HuH-7 (cell line): ENCODE data around the gene PRDX6.
"Not testable (repeated sequence)": the region's sequence is repeated elsewhere in the genome, so short reads cannot be mapped to it uniquely, and the experiment has no call there.

Experiments used
- DNase-seq: peaks from one replicate; pipeline ENCODE4 v3.0.0; 2011; ENCODE audit warnings: low spot score

The PRDX6 gene

DNA sequence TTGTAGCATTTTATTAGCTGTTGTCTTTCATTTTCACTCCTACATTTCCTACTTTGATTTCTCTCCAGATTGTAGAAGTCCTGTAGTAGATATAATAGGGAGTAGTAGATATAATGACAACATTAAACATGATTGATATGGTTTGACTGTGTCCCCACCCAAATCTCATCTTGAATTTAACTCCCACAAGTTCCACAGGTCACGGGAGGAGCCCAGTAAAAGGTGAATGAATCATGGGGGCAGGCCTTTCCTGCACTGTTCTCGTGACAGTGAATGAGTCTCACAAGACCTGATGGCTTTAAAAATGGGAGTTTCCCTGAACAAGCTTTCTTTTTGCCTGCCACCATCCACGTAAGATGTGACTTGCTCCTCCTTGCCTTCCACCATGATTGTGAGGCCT is 7.5 kb upstream of the PRDX6 start:
- no peak for DNase-seq

DNA sequence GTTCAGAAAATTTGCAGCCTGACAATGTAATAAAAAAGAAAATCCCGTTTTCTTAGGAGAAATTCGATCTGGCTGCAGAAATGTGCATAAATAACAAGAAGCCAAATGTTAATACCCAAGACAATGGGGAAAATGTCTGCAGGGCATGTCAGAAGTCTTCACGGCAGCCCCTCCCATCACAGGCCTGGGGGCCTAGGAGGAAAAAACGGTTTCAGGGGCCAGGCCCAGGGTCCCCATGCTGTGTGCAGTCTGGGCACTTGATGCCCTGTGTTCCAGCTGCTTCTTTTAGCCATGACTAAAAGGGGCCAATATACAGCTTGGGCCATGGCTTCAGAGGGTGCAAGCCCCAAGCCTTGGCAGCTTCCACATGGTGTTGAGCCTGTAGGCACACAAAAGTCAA is 6.5 kb upstream of the PRDX6 start:
- no peak for DNase-seq

DNA sequence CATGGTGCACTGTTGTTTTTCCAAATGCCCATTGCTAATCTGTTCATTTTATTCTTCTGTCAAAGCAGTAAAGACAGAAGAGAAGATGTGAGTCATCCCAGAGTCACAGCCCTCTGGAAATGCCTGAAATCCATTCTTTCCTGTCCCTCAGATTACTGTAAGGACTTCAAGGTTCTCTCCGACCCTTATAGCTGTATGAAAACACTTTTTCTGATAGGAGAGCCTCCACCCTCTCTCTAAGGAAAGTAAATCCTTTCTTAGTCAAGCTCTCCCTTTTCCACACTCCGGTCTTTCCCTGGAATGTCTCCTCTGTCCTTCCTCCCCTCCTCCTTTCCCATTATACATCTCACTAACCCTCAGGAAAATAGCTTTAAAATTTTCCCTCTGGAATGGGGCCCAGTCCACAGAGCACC is 3.5 kb upstream of the PRDX6 start:
- DNase-seq, result no peak

DNA sequence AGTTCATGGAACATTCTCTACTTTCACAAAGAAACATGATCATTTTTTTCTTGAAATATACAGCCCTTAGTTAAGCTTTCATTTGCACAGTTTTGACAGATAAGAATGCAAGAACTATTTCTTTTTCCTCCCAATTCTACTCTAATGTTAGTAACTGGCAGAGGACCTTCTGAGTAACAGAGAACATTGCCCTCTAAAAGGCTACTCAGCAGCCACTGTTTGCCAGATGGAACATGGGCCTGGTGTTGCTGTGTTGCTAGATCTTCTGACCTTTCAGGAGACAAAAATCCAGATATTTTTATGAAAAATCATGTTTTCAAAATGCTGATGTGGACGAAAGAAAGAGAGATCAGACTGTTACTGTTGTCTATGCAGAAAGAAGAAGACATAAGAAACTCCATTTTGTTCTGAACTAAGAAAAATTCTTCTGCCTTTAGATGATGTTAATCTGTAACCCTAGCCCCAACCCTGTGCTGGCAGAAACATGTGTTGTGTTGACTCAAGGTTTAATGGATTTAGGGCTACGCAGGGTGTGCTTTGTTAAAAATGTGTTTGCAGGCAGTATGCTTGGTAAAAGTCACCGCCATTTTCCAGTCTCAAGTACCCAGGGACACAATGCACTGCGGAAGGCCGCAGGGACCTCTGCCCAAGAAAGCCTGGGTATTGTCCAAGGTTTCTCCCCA is 2.9 kb upstream of the PRDX6 start:
- no peak for DNase-seq

DNA sequence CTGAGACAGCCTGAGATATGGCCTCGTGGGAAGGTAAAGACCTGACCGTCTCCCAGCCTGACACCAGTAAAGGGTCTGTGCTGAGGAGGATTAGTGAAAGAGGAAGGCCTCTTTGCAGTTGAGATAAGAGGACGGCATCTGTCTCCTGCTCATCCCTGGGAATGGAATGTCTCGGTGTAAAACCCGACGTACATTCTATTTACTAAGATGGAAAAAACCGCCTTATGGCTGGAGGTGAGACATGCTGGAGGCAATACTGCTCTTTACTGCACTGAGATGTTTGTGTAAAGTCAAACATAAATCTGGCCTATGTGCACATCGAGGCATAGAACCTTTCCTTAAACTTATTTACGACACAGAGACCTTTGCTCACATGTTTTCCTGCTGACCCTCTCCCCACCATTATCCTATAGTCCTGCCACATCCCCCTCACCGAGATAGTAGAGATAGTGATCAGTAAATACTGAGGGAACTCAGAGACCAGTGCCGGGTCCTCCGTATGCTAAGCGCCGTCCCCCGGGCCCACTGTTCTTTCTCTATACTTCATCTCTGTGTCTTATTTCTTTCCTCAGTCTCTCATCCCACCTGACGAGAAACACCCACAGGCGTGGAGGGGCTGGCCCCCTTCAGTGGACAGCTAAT is 2.2 kb upstream of the PRDX6 start:
- not testable (repeated sequence) for DNase-seq

DNA sequence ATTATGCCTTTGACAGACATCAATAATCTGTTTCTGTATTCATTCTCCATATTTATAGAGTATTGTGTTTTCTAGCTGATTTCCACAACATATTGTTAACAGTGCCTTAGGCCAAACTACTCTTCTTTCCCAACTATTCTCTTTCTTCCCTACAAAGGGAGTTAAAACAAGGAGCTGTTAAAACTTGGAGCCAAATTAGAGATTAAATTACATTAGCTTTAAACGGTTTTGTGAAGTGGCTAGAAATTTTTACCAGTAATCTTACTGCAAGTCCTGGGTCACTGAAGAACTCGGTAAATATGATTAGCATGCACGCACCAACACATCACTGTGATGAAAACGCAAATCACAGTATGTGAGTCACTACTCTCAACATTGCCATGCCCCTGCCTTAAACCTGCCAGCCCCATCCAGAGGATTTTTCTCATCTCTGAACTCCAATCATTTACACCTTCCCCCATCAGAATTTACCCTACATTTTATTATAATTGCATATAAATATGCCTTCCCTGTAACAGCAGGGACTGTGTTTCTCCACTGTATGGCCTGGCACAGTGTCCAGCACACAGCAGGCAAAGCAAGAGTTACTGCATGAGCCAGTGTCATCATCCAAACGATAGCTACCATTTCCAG is 1.5 kb upstream of the PRDX6 start:
- no peak for DNase-seq

DNA sequence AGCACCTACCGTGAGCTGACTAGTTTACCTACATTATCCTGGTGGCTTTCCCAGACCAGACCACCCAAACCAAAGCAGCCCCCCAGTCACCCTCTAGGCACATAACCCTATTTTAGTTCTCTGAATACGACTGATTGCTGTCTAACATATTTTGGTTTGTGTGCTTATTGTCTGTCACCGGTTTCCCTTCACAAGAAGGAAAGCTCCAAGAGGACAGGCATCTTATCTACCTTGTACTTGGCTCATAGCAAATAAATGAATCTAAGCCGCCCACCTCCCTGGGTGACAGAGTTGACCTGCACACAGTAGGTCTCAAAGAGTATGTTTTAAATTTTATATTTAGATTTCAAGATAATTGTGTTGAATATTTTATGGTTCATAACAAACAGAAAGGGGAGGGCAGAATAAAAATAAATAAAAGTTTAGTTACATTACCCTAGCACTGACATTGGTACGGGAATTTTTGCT is 904 bp upstream of the PRDX6 start:
- no peak for DNase-seq

DNA sequence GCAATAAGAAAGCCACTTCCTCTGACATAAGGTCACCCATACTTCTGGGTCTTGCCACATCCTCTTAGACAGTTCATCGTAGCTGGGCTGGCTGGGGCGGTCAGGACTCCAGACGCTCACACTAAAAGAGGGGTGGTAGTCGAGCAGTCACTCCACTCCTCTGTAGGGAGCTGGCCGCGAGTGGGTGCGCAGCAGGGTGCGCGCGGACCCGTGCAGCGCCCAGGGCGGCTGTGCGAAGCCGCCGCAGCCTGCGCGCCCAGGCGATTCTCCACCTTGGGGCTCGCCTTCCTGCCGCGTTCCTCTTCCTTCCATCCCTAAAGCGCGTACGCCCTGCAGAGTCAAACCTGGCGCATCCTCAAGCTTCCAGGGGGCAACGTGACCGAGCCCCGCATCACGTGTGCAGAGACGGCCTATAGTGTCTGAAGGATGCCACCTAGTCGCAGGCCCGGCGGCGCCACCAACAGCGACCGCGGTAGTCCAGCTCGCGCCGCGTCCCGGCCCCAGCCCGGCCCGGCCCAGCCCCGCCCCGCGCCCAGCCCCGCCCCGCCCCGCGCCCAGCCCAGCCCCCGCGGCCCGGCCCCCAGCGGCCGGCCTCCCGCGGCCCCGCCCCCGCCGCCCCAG is 360 bp upstream of the PRDX6 start:
- DNase-seq, result peak; percentile 87

DNA sequence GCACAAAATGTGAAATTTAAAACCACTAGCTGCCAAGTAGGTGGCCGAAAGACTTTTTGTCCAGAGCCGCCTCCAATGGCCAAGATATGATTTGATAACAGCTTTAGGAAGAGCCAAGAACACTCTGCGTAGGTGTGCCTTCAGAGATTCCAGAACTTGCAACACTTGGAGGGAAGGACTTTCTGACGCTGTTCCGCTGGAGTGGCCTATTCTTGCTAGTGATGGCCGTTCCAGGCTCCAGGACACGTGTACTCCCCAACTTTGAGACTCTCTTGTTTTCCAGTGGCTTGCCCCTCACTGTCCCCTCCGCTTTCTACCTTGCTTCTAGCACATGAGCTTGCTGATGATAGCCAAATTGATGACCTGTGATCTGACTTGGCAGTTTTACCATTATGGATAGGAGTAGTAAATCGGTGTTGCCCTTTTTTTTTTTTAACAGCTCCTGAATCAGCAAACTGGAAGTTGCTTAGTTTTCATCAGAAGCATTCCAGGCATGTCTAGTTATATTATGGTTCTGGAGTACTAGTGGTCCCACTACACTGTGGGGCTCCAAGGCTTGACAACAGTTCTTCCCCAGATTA is 1.0 kb downstream of the PRDX6 start:
- no peak for DNase-seq

DNA sequence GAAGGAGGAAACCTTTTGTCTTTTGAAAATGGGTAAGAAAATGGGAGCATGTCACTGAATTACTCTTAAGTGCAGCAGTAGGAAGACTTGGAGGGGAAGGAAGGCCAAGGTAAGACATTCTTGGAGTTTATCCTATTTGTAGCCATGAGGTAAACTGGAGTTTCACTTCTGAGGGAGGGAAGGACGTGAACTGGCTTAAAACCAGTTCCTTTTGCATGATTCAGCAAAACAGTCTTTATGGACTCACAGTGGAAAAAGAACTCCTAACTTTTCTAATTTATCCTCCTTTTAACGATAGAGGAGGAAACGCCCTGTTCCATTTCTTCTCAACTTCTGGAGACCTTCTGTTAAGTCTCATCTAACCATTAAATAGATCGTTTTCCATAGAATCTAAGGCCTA is 2.5 kb downstream of the PRDX6 start:
- DNase-seq, result no peak

DNA sequence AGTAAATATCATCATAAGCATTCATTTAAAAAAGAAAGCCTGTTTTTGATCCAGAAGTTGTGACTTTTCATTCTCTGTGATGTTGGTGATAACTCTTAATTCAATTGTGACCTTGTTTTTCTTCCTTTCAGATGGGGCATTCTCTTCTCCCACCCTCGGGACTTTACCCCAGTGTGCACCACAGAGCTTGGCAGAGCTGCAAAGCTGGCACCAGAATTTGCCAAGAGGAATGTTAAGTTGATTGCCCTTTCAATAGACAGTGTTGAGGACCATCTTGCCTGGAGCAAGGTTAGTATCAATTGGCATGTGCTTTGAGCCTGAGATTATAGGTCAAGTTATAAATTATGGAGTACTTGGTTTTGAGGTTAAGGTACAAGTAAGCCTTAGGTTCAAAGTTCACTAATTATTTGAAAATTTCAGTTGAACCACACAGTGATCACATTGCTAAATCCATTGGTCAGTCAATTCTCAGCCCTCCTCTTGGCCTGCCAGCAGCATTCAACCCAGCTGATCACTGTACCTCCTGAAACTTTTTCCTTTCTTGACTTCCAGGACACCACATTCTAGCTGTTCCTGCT is 4.1 kb downstream of the PRDX6 start:
- DNase-seq, result no peak

DNA sequence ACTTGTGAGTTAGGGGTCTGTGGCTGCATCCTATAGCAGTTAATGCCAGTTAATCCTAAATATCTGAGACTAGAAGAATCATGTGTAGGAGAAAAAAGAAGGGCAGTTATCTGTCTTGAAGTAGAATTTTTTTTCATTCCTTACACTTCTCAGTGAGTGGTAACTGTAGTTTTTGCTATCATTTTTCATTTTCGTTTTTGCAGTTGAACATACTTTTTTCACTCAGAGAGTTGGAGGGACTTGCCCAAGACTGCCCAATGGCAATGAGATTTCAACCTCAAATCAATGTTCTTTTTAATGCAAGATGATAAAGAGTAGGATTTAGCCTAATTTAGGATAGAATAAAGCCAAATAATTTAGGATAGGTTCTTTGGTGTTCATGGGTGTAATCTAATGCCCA is 5.5 kb downstream of the PRDX6 start:
- no peak for DNase-seq

DNA sequence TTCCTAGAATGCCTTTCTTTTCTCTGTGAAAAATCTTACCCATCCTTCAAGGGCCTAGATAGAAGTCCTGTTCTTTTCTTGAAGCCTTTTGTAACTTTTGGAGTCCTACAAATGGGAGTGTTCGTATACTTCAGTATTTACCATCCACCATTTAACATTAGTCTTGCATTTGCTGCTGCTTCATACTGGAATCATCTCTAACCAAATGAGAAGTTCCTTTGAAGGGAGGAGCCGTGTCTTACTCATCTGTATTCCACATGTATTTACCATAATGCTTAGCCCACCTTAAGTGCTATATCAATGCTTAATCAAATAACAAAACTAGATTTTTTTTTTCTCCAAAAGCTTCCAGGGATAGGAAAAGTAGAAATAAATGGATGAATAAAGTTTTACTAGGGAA is 7.1 kb downstream of the PRDX6 start:
- no peak for DNase-seq

DNA sequence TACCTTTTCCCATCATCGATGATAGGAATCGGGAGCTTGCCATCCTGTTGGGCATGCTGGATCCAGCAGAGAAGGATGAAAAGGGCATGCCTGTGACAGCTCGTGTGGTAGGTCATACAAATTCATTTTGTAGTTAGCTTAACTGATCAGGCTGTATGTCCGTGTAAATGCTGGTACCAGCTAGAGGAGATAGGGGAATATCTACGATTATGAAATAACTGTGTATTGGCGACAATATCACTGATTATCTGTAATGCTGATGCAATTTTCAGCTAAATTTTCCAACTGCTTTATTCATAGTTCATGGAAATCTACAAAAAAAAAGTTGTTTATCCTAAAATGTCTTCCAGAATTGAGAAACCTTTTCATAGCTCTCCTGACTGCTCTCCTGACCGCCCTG is 8.3 kb downstream of the PRDX6 start:
- no peak for DNase-seq

DNA sequence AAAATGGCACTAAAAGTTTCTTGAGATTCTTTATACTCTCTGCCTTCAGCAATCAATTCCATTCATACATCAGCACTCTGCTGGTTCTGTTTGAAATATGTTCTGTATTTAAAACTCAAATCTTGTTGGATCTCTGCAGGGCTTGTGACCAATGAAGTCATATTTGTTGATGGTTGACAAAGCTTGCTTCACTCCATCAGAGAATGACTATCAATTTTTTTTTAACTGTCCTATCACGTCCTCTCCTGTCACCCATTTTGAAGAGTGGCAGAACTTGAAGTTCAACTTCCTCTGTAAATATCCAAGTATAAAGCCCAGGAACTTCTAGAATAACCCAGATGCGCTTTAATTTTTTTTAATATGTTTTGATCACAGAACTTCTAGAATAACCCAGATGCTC is 10.9 kb downstream of the PRDX6 start:
- DNase-seq, result no peak

DNA sequence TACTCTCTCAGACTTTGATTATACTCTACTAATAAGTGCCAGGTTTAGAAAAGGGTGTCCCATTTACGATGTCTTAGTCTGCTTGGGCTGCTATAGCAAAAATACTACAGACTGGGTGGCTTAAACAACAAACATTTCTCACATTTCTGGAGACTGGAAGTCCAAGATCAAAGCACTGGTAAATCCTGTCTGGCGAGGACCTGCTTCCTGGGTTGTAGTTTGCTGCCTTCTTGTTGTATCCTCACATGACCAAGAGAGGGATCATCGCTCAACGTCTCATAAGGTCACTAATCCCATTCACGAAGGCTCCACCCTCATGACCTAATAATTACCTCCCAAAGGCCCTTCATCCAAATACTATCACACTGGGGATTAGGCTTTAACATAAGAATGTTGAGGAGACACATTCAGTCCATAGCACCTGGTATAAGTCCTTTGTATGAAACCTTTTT is 12.0 kb downstream of the PRDX6 start:
- no peak for DNase-seq

DNA sequence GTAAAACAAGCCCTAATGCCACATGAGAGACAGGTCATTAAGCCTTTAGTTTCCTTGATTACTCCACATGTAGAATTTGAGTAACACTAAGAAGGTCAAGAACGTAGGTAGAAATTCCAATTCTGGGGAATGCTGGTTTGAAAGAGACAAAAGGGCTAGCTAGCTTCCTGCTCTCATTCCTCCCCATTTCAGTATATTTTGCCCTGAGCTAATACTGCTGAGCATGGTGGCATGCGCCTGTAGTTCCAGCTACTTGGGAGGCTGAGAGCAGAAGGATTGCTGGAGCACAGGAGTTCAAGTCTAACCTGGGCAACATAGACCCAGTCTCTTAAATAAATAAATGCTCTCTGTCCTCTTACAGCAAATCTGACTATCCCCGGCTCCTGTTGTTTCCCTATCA is 12.8 kb downstream of the PRDX6 start:
- DNase-seq, result no peak

DNA sequence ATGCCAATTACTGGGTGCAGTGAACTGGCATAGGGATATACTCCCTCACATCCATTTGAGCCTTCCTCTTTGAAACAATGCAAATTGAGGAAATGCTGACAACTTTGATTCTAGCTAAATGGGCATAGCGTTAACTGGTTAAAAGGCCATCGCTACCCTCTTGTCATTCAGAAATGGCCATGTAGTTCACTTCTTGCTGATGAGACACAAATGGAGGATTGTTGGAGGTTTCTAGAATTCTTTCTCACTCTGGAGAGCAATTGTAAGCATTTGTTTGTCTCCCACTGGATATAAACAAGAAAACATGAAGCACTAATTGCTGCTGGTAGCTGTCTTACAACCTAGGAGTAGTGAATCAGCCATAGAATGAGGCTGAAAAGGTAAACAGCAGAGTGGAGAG is 14.4 kb downstream of the PRDX6 start:
- no peak for DNase-seq

DNA sequence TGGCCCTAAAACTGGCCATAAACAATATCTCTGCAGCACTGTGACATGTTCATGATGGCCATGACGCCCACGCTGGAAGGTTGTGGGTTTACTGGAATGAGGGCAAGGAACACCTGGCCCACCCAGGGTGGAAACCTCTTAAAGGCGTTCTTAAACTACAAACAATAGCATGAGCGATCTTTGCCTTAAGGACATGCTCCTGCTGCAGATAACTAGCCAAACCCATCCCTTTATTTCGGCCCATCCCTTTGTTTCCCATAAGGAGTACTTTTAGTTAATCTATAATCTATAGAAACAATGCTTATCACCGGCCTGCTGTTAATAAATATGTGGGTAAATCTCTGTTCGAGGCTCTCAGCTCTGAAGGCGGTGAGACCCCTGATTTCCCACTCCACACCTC is 16.0 kb downstream of the PRDX6 start:
- DNase-seq, result not testable (repeated sequence)

DNA sequence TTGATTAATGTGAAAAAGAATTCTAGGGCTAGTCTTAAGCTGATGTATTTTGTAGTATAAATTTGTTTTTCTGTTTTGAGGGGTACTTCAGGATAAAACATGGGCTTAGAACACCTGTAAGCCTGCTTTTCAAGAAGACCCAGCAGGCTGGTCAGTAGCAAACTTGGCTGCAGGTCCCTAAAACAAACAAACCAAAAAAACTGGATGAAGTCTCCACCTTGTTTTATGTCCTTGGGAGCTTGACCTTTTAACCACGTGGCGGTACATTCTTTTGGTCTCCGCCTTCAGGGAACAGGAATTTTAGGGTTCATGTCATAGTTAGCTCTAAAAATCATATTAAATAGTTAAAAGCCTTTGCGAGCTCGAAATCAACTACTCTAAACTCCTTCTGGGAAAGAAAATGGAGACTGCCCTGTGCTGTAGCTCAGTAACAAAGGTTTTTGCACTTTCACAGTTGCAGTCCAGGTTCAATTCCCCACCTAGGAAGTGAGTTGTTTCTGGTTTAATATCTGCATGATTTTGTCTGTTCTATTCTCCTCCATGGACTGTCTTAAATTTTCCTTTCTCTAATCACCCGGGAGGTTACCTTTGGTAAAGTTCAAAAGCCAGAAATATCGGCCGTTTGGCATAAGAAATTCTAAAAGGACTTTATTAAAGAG is 18.6 kb downstream of the PRDX6 start:
- DNase-seq, result no peak

DNA sequence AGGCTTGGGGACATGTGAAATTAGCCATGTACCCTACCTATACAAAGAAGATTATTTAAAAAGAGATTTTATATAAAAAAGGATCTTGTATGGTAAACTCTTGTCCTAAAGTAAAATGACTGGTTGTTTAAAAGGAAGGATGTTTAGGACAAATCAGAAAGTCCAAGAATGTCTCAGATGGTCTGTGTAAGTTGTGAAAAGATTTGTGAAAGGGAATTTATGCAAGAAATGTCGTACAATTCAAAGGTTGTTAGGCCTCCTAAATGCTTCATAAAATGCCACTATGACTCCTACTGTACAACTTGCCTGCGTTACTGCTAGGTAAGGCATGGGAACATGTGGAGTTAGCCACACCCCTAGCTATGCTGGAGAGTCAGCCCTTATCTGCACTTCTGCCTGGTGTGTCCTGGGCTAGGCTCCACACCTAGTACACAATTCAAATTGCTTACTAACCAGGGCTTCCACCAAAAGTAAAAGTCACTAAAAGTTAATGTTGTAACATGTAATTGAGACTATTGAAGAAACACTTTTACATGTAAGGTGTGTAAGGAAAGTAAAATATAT is 19.7 kb downstream of the PRDX6 start:
- no peak for DNase-seq
